Epithelial cell of prostate (primary cell): ENCODE results near the gene PRKCH.

Source experiments
- DNase-seq: peaks from one replicate; pipeline ENCODE4 v3.0.0-alpha.2; 2011; ENCODE audit warnings: low read depth, low spot score
- H3K27ac ChIP-seq: fragments of 450-650 bp; 2 replicates; pipeline ENCODE4 v1.5.1; 2017; ENCODE audit warnings: mild to moderate bottlenecking

The PRKCH gene

DNA sequence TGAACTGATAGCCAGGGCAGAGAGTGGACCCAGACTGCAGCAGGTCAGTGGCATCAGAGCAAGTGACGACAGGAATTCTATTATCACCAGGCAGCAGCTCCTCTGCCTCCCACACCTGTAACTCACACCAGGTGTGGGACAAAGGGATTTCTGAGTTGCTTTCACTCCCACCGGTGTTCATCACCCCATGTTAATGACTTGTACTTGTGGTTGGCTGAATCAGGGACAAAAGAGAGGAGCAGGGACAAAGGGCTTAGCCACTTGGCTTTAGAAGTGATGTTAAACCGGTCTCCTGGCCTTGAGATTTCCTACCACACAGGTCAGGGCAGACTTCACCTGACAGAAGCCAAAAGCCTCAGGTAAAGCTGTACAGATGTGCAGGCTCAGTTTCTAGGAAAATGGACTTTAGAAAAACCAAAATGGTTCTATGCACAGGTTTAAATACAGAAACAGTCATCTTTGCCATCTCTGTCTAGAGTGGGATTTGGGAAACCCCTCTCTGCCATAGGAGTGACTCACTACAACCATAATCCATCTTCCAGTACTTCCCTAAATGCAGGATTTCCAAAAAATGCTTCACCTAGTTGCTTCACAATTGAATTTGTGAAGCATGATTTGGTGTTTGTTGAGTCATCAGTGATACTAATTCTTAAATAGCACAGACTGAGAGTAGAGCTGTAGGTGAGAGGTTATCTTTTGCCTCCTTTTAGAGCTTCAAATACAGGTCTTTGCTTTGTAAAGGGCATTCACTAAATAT lies 158.5 kb downstream of the PRKCH start:
- no peak for DNase-seq
- peak overlapping the region; percentile 55 for H3K27ac ChIP-seq

GRCh38 chr14:61480704-61481285 lies 159.4 kb downstream of the PRKCH start:
- no peak for DNase-seq
- H3K27ac ChIP-seq, result peak overlapping the region; percentile 55

- DNase-seq, result no peak
- no peak overlapping the region for H3K27ac ChIP-seq
Observed at GRCh38 chr14:61481701-61482100, 160.3 kb downstream of the PRKCH start.

DNA sequence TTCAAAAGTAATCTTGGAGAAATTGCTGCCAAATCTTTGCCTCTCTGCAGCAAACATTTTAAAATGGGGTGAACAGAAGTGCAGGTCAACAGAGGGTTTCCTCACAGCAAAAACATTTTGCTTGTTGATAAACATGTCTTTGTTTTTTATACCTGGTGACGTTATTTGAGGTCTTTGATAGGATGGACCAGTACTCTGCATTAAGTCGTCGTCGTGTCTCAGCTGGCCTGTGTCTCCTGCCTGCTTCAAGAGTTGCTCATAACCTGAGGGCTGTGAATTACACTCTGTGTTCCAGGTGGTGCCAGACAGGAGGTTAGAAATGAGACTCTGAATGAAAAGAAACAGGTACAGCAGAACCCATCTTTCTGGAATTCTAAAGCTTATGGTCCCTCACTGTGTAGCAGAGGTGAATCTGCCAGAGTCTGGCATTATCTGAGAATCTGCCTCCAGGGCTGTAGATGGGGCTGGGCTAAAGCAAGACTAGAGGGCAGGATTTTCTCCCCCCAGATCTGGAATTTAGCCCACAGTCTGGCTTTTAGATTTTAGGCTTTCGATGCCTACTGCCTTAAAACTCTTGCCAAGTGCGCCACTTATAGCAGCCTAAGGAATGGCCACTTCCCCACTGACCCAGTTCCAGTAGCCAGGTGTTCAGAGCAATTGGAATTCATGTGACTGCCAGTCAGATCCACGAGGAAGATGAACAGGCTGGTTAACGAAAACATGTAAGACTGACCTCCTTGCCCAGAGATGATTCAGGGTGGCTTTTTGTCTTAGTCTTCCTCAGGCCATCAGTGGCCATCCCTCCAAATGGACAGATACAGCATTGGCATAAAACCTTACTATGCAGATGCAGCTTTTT lies 161.2 kb downstream of the PRKCH start:
- no peak overlapping the region for H3K27ac ChIP-seq

DNA sequence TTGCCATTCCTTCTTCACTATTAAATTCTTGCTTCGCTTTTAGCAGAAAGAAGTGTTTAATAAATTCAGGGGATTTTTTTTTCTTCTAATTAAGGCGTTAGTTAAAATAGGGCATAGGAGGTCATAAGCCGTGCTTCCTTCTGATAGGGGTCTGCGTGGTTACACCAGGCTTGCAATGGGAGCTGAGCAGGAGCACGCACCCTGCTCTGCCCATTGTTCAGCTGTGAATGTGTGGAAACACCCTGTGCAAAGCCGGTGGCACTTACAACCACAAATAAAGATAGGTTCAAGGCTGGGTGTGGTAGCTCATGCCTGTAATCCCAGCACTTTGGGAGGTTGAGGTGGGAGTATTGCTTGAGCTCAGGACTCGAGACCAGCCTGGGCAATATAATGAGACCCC lies 162.1 kb downstream of the PRKCH start:
- H3K27ac ChIP-seq, result no peak overlapping the region
- no peak for DNase-seq

More for the DNA sequence above, 161.2 kb downstream of the PRKCH start:
- DNase-seq, result no peak

DNA sequence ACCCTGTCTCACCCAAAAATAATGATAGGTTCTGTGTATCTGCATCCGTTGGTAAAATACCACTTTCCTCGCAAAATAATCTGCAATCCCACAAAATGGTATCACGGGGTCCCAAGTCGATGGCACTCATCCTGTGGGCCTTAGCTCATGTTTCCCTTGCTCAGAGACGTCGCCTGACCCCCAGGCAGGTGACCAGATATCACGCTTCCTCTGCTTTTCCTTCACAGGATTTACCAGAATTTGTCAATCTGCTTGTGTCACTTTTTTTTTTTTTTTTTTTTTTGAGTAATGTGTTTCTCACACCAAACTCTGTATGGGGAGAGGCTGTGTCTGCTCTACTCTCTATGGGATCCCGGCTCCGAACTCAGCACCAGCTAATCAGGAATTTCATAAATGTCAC lies 162.7 kb downstream of the PRKCH start:
- H3K27ac ChIP-seq, result no peak overlapping the region
- no peak for DNase-seq

DNA sequence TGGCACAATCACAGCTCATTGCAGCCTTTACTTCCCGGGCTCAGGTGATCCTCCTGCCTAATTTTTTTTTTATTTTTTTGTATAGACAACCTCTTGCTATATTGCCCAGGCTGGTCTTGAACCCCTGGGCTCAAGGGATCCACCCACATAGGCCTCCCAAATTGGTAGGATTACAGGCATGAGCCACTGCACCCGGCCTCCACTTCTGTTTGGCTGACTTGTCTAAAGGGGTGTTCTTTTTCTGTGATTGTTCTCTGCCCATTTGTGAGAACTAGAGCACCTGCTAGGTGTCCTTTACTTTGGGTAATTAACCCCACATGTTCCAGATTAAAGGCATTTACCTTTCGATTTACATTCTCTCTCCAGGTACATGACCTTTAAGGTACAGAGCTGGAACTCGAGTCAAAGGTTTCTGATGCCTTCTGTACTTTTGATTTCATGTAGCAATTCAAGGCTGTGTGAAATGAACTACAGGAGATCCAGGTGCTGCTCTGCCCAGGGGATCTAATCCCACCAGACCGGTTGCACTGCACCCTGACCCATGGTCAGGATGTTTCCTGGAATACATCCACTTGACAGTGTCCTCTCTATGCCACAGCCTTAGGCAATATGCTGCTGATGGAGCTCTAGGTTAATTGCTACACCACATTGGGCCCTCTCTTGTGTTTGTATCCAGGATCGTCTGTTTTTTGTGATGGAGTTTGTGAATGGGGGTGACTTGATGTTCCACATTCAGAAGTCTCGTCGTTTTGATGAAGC lies 163.6 kb downstream of the PRKCH start:
- no peak overlapping the region for H3K27ac ChIP-seq

GRCh38 chr14:61485661-61486060 lies 164.3 kb downstream of the PRKCH start:
- H3K27ac ChIP-seq, result no peak overlapping the region
- DNase-seq, result no peak

More for the DNA sequence above, 163.6 kb downstream of the PRKCH start:
- no peak for DNase-seq

GRCh38 chr14:61486930-61487495 lies 165.6 kb downstream of the PRKCH start:
- no peak overlapping the region for H3K27ac ChIP-seq
- no peak for DNase-seq

DNA sequence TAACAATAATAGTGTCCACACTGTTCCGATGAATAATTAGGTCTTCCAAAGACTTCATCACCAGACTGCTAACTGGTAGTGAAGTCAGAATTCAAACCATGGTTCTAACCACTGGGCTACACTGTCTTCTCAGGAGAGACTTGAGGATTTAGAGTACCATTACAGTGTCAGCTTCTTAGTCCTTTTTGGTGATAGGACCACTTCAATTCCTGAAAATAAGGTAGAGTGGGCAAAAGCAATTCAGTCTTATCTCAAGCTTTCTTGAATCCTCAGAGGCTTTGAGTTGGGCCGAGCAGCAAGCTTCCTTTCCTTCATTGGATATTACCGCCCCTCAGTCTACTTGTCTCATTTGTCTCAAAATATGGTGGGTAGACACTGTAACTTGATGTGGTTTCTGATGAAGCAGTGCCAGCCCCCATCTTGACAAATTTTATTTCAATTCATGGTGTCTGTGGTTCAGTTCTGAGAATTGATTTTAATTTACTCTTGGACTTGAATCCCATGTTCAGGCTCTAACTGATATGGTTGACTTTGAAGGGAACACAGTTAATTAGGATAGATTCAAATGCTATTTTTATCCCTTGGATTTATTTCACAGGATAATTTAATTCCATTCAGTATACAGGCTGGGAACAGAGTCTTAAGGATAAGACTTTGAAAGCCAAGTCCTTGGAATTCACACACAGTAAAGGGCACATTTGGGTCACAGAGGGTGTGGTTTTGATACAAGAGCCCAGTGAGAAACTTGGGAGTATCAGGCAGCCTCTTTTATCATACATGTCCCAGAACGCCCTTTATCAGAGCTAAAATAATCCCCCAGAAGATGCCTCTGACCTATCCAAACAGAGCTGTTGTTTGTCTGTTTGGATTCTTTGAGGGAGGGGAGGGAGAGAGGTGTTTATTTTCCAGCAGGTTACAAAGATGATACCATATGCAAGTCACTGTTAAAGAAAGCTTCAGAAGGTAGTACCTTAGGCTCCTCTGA lies 167.3 kb downstream of the PRKCH start:
- no peak overlapping the region for H3K27ac ChIP-seq
- DNase-seq, result no peak

DNA sequence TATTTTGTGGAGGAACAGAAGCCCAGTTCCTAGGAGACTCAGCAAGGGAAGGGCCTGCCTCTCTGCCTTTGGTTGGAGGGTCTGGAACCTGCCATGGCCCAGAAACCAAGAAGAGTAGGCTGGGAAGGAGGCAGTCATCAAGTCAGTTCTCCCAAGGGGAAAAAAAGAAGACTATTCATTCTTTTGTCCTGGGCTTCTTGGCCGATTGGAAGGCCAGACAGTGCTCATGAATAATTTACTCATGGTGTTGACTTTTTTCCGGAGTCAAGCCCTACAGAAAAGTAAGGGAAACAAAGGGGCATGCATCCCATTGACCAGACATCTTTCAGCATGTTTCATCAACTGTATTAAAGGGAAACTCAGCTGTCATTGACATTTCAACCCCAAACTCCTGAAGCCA lies 168.1 kb downstream of the PRKCH start:
- DNase-seq, result no peak
- H3K27ac ChIP-seq, result no peak overlapping the region

DNA sequence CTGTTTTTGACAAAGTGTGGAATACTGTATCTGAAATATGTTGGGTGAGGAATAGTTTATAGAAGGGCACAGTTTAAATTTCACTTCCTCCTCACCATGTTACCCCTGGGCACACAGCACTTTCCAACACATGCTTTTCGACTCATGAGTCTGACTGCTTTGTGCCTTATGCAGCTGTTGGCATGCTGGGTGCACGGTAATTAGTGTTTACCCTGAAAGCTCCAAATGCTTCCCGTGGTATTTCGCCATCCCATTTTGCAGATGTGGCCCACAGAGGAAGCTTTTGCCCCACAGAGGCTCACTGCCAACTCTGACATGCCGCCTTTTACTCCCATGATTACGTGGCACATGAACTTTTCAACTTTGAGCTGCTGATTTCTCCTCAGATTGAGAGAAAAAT lies 168.6 kb downstream of the PRKCH start:
- H3K27ac ChIP-seq, result no peak overlapping the region
- no peak for DNase-seq

- no peak overlapping the region for H3K27ac ChIP-seq
- no peak for DNase-seq
Observed at GRCh38 chr14:61491224-61491623, 169.8 kb downstream of the PRKCH start.

DNA sequence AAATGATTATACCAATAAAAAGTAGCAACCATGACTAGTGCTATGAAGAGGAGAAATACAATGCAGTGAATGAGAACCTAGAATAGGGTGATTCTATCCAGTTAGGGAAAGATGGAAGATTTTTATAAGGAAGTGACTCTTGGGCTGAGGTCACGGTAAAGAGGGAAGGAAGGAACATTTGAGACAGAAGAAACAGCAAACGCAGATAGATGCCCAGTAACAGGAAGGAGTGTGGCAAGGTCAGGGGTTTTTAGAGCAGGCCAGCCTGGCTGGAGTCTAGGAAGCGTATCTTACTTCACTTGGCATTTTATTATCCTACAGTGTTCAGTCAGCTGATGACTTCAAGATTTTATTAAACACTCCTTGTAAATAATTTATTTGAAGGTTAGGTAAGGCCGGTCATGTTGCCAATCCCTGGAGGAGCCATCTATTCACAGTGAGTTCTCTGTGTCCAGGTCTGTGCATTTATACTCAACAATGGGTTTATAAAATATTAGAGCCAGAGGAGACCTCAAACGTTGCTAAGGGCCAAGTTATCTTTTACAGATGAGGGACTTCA lies 170.6 kb downstream of the PRKCH start:
- no peak for DNase-seq
- H3K27ac ChIP-seq, result no peak overlapping the region

- no peak overlapping the region for H3K27ac ChIP-seq
- no peak for DNase-seq
Observed at GRCh38 chr14:61492474-61492873, 171.1 kb downstream of the PRKCH start.

DNA sequence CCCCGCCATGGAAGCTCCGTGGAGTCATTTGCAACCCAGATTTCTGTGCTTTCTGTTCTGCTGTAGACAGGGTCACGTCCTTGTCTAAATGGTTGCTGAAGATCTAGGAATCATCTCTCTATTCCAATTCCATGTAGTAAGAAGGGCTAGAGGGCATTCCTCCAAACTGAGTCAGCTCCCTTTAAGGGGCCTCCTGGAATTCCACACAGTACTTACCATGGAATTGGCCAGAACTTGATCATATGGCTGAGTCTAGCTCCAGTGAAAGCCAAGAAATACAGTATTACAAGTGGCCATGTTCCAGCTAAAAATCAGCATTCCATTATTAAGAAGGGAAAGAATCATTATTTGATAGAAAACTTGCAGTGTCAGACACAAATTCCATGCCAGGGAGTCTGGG lies 171.9 kb downstream of the PRKCH start:
- no peak for DNase-seq
- no peak overlapping the region for H3K27ac ChIP-seq

- no peak overlapping the region for H3K27ac ChIP-seq
- DNase-seq, result no peak
Observed at GRCh38 chr14:61494018-61494417, 172.6 kb downstream of the PRKCH start.

DNA sequence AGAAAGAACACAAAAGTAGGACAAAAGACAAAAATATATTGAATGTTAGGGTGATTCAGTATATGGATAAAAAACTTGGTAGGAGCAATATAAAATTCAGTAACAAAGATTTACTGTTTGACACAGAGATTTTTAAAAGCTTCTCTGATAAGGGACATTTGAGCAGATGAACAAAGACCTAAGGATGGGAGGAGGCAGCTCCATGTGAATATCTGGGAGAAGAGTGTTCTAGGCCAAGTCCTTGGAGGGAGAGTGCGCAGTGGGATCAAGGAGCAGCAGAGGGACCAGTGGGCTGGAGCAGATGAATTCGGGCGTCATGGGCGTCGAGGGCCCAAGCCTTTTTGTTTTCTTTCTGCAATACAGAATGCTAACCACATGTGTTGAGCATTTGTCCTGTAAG lies 174.4 kb downstream of the PRKCH start:
- DNase-seq, result no peak
- no peak overlapping the region for H3K27ac ChIP-seq

GRCh38 chr14:61498303-61498702 lies 176.9 kb downstream of the PRKCH start:
- peak overlapping the region; percentile 28 for H3K27ac ChIP-seq

More at GRCh38 chr14:61498303-61498702, 176.9 kb downstream of the PRKCH start:
- DNase-seq, result no peak
